HL-60/S4 (cell line): ENCODE measurements around the gene HAS3.

Experiments
- in situ Hi-C: fragments of 300-500 bp; cut with MboI; formaldehyde crosslinking; loops from 2 replicates; pipeline ENCODE4 v1.14.3; 2022; ENCODE audit warnings: low sequenced_read_pairs

HAS3 gene

DNA sequence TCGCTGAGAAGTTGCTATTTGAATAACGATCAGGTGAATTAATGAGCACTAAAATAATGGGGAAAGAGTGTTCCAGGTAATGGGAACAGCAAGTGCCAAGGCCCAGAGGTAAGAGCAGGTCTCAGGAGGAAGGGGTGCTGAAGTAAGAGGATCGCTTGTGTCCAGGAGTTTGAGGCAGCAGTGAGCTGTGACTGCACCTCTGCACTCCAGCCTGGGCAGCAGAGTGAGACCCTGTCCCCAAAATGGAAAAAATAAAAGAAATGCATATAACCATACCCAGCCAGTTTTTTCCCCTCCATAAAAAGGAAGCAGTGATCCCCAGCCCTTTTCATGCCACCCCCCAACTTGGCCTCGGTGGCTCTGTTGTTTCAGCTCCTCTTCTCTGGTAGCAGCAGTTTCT, 16.8 kb upstream of the HAS3 start:
- in situ Hi-C loops, result loop anchor here (25.0 kb wide), 1 partner anchor 101 kb away; no protein-coding TSS in a partner anchor

DNA sequence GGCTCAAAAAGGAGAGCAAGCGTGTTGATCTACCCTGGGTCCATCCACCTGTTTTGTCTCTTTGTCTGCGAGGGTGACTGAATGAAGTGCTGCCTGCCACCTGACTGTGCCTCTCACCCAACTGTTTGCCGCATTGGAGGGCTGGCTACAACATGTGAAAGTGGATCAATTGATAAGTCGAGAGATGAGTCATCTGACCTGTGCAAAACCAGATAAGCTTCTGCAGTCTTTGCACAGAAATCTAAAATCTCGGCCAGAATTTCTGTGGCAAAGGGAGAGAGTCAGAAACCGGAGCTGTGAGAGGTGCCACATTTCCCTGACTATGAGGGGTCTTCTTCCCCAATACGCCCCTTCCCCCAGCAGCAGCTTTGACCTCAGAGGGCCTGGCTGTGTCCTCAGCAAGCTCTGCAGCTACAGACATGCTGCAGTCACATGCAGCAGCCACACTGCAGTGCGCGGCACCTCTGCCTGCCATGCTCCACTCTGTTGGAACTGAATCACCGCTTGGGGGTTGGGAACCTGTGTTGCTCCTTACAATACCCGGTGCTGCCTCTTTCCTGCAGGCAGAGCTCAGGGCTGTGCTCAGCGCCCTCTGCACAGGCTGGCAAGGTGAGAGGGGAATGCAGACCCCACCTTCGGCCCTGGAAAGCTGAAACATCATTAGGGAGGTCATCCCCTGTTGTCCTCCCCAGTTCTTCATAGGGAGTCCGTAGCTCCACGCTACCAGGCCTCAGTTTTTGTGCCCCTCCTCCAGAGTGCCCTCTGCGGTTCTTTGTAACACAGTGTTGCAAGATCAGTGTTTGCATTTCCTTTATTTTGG, 16.2 kb upstream of the HAS3 start:
- in situ Hi-C loops, result loop anchor here (25.0 kb wide), 1 partner anchor 102 kb away; no protein-coding TSS in a partner anchor

DNA sequence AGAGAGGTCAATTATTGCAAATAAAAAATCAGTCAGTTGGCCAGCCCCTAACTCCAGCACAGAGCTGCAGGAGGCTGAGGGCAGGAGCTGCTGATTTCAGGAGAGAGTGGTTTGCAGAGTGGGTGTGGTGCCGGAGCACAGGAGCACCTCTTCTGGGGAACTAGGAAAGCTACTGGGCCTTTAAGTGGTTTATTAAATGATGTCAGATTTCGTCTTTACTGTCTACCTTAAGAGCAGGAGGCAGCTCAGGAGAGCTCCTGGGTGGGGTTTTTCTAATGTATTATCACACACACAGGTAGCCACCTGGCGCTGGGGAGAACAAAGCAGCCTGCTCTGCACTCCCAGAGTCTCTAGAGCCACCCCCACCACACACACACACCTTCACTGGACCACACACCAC, 11.5 kb upstream of the HAS3 start:
- in situ Hi-C loops, result loop anchor here (25.0 kb wide), 1 partner anchor 107 kb away; no protein-coding TSS in a partner anchor

DNA sequence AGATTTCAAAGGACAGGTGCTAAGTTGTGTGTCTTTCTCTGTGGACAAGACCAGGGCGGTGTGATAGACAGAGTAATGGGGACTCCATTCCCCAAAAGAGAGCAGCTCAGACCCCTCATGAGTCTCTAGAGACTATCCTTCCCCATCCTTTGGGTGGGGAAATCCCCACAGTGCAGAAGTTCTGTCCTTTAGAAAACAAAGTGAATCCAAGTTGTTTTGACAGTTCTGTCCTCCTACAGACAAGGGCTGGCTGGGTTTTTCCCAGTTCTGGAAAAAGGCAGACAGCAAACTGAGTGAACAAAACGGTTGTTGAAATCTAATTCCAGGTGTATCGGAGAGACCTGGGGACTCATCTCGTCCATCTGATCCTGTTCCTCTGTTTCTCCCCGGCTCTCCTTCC, 11.0 kb upstream of the HAS3 start:
- in situ Hi-C loops, result loop anchor here (25.0 kb wide), 1 partner anchor 107 kb away; no protein-coding TSS in a partner anchor

DNA sequence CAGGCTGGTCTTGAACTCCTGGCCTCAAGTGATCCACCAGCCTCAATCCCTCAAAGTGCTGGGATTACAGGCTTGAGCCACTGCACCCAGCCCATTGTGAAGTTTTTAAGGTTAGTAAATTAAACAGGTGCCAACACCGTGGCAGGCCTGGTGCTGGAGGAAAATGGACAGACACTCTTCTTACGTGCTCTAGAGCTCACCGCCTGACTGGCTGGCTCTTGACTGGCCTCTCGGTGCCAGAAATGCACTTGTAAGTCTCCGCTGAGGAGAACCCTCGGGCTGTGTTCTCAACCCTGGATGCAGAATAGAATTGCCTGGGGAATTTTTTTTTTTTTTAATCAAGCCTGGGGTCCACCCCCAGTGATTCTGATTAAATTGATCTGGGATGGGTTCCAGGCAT, 10.3 kb upstream of the HAS3 start:
- in situ Hi-C loops, result loop anchor here (25.0 kb wide), 1 partner anchor 108 kb away; no protein-coding TSS in a partner anchor

DNA sequence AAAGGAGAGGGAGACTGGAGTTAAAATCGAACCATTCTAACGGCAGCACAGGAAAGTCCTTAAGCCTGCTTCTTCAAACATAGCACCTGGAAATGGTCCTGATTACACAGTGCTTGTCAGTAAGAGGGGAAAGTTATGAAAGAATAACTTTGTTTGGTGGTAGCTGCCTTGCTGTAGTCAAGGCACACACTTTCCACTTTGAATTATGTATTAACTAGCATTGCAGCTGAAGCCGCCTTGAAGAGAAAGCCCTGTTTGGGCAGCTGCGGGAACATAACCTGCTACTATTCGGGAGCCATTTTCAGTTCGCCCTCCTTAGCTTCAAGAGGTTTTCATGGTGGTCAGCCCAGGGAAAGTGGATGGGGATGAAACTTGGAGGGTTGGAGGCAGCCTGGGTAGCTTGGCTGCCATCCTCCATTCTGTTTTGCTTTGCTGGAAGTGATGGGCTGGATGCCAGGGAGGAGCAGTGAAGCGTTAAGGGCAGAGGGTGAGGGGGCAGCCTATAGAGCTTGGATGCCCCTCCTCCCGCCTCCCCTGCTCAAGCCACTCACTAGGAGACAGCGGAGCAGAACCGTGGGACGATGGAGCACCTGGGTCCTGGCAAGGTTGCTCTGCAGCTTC, 5.3 kb upstream of the HAS3 start:
- in situ Hi-C loops, result loop anchor here (25.0 kb wide), 3 partner anchors 188 to 563 kb away; partner anchors contain the start of gene ZFP90

DNA sequence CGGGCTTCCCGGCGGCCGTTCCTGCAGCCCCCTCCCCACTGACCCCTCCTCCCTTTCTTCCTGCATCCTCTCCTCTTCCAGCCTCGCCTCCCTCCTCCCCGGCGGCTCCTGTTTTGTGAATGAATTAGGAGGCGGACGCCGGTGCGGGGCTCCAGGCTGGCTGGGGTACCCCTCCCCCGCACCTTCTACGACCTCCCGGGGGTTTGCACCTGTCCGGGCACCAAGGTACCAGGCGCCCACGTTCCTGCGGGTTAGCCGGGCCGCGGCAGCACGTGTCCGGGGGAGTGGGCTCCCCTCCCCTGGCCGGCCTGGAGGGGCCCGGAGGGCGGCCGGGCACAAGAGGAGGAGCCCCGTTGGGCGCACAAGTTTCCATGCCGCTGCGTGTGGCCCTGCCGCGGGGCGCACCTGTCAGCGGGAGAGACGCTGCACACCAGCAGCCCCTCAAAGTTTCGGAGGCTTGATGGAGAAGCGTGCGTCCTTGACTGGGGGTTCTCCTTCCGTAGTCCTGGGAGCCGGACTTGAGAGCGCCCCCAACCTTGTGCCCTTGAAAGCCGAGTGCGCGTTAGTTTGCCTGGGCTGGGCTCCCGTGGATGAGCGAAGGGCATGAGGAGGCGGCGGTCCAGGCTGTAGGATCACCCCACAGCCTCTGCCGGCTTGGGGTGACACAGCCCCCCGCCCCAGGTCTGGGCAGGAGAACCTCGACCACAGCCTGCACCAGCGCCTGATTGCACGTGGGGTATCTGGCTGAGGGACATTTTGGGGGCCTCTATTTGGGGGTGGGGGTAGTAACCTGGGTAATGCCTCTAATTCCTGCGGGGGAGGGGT, 1.2 kb downstream of the HAS3 start:
- in situ Hi-C loops, result loop anchor here (25.0 kb wide), 3 partner anchors 194 to 569 kb away; partner anchors contain the start of gene ZFP90

DNA sequence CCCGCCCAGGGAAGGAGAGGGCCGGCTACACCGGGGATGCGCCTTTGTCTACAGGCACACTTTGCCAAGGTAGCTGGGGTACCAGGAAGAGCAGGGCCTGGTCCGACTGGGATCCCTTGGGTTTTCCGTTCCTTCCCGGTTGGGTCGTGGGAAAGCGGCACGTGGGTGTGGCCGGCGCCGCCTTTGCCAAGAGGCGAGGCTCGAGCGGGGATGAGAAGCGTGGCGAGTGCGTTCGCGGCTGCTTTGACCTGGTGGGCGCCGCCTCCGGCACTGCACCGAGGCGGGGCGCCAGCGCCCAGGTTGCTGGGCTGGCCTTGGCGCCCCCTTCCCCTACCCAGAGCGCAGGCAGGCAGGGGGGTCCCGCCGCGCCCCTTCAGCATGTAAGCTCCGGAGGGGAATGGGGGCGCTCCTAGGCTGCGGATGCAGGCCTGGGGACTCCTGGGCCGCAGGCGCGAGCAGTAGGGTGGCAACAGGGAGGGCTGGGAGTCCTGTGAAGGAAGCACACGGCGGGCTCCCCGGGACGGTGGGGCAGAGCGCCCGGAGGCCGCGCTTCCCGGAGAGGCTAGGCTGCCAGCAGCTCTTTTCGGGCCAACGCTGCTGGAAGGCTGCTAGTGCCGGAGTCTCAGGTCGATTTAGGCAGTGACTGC, 2.0 kb downstream of the HAS3 start:
- in situ Hi-C loops, result loop anchor here (25.0 kb wide), 3 partner anchors 195 to 570 kb away; partner anchors contain the start of gene ZFP90

DNA sequence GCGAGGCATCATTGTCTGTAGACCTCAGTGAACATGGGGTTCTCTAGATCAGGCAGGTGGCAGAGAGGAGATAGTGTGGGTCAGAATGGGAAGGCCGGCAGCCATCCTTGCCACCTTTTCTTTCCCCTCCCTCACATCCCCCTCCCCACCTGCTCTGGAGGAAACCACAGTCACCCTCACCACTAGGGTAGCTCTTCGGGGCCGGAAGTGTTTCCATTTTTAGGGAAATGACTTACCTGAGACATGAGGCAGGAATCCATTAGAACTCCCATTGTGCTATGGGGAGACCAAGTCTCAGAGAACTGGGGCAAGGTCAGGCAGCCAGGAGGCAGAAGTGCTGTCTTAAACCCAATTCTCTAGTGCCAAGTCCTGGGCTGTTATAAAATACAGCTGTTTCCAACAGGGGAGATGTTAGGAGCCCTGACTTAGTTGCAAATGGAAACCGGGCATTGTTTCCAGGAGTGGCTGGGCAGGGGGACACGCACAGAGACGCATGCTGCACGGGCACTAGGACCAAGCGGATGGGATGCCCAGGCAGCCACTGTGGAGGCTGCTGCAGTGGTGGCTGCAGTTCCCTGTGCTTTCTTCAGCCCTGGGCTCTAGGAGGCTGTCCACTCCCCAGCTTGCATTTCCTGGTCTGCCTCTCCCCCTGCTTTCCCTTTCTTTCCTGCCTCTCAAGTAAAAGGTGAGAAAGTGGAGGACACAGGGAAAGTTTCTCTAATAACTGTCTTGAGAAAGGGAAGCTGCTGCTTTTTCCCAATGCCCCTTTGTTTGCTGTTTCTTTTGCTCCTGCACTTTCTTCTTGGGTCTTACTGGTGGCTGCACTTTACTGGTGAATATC, 2.8 kb downstream of the HAS3 start:
- in situ Hi-C loops, result loop anchor here (25.0 kb wide), 3 partner anchors 196 to 571 kb away; partner anchors contain the start of gene ZFP90

DNA sequence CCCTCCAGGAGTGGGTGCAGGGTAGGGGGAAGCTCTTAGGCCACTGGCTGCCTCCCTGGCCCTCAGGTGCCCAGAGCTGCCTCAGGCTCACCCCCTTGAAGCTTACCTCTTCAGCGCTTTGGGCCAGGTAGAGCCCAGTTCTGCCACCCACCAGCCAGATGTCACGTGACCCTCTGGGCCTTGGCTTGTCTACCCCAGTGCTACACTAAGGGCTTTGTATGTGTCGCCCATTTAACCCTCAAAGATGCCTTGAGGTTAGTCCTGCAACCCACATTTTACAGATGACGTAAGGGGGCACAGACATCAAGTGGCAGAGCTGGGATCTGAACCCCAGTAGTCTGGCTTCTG, 3.4 kb downstream of the HAS3 start:
- in situ Hi-C loops, result loop anchor here (25.0 kb wide), 3 partner anchors 197 to 572 kb away; partner anchors contain the start of gene ZFP90

DNA sequence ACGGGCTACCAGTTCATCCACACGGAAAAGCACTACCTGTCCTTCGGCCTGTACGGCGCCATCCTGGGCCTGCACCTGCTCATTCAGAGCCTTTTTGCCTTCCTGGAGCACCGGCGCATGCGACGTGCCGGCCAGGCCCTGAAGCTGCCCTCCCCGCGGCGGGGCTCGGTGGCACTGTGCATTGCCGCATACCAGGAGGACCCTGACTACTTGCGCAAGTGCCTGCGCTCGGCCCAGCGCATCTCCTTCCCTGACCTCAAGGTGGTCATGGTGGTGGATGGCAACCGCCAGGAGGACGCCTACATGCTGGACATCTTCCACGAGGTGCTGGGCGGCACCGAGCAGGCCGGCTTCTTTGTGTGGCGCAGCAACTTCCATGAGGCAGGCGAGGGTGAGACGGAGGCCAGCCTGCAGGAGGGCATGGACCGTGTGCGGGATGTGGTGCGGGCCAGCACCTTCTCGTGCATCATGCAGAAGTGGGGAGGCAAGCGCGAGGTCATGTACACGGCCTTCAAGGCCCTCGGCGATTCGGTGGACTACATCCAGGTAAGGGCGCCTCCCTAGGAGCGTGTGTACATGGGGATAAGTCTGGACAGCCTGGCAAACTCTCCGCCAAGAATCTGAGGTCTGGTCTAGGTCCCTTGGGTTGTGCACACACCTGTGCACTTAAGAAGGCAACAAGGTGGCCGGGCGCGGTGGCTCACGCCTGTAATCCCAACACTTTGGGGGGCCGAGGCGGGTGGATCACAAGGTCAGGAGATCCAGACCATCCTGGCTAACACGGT, 4.2 kb downstream of the HAS3 start:
- in situ Hi-C loops, result loop anchor here (25.0 kb wide), 3 partner anchors 197 to 572 kb away; partner anchors contain the start of gene ZFP90

DNA sequence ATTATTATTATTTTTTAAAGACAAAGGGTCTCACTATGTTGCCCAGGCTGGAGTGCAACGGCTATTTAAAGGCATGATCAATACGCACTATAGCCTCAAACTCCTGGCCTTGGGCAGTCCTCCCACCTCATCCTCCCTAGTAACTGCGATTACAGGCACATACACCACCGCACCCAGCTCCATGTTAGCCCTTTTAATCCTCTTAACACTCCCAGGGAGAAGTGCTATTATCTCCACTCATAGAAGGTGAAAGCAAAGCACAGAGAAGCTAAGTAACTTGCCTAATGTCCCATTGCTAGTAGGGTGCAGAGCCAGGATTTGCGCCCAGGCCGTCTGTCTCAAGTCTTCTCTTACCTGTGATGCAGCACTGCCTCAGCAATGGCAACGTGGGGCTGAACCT, 5.0 kb downstream of the HAS3 start:
- in situ Hi-C loops, result loop anchor here (25.0 kb wide), 3 partner anchors 198 to 573 kb away; partner anchors contain the start of gene ZFP90

DNA sequence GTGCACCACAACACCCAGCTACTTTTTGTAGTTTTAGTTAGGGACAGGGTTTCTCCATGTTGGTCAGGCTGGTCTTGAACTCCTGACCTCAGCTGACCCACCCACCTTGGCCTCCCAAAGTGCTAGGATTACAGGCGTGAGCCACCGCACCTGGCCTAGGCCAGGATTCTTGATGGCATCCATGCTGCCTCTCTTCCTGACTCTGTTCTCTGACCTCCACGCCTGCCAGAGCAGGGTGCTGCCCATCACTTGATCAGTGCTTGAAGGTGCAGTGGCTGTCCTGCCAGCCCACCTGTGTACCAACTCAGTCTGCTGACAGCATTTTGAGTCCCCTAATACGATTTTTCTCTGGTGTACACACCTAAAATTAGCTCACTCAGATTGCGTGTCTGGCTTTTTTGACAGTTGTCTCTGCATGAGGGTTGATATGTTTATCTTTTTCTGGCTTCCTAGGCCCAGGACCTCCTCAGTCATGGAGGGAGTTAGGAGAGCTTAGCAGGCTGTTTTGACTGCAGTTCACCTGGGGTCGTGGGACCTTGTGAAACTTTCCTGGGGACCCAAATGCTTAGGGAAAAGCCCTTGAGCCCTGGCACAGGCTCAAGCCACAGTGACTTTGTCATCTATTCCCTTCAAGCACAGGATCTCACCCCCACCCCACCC, 5.9 kb downstream of the HAS3 start:
- in situ Hi-C loops, result loop anchor here (25.0 kb wide), 3 partner anchors 199 to 574 kb away; partner anchors contain the start of gene ZFP90

DNA sequence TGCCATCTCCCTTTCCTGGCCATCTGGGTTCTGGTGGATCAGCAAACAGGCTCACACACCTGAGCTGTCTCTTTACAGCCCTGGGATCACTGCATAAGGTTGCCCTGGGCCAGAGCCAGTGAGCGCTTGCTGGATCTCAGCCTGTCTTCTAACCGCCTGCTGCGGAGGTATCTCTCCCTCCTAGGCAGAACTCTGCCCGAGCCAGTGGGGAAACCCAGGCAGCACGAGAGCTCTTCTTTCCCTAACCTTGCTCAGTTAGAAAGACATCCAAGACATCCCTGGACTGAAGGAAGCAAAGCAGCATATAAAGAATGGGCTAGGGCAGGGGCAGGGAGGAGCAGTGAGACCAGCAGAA, 6.4 kb downstream of the HAS3 start:
- in situ Hi-C loops, result loop anchor here (25.0 kb wide), 3 partner anchors 200 to 575 kb away; partner anchors contain the start of gene ZFP90

DNA sequence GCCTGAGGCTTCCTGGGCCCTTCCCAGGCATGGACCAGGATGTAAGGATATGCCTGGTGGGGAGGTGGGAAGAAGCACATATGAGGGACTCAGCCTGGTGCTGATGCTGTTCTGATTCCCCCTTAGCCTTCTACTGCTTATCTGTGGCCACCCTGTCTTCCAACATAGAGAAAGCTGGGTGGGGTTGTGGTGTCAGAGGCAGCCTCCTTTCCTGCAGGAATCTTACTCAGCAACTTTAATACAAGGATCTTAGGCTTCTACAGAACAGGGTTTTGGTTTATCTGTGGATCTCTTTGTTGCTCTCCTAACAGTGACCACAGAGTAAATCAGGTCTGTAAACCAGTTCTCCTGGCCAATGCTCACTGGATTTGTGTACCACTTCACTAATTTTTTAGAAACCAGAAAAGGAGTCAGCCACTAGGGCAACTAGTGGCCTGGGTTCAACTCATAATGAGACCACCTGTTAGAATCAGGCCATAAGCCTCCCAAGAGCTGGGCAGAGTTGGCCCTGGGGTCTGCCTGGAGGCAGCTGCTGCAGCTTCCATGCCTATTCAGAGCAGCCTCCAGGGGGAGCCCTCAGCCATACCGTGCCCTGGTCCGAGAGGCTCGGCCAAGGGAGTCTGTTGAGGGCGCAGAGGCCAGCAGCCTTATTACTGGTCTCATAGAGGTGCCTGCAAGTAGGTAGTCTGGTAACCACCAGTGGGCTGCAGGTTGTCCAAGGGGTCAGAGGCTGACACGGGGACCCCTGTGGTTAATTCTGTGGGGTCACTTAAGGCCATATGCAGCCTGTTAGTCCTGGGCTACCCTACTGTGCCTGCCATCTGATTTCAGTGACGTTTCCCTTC, 7.1 kb downstream of the HAS3 start:
- in situ Hi-C loops, result loop anchor here (25.0 kb wide), 3 partner anchors 200 to 575 kb away; partner anchors contain the start of gene ZFP90

DNA sequence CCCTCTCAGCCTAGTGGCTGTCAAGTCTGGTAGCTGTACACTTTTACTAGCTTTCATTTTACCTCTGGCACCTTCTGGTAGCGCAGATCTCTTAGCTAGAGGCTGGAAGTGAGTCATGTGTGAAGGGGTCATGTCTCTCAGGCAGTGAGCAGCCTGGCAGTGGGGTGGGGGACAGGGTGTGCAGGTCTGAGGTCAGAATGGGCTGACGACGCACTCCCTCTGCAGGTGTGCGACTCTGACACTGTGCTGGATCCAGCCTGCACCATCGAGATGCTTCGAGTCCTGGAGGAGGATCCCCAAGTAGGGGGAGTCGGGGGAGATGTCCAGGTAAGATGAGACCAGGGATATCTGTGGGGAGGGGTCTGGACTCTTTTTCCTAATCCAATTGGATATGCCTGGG, 7.8 kb downstream of the HAS3 start:
- in situ Hi-C loops, result loop anchor here (25.0 kb wide), 3 partner anchors 201 to 576 kb away; partner anchors contain the start of gene ZFP90
